ENCODE measurements around the gene FYB2. TPM values are rescaled to one million over a fixed set of nuclear protein-coding genes. Genes with fewer than 3 reads are reported as not detected.

Gene FYB2
- total RNA-seq, 1 experiment from 2014 or later: not detected

DNA sequence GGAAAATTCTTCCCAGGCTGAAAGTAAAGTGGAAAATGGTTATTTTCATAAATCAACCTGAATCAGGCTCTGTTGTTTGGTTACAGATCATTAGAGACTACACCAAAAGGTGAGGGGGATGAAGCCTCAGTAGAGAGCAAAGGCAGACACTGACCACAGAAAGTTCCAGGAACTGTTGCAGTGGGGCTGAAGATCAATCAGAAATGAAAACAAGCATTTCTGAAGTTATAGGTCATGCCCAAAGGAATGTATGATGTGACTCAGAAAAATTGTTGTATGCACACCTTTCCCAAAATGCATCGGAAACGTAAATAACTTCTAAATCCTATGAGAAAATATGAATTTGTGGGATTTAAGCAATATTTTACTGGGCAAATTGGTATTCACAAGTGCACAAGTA is 63.3 kb downstream of the FYB2 start:
- Histone ChIP-seq H3K4me3 (ENCODE audit: insufficient read depth, low read depth, low read length) (no peak overlapping the region), H3K36me3 (replicated peaks; ENCODE audit: control insufficient read depth, insufficient read depth, low read length) (no peaks in the 10 kb centered on the region), H3K27me3 (ENCODE audit: control insufficient read depth, insufficient read depth, low read length) (no peaks in the 10 kb centered on the region; the same call in 1 of the 2 replicates)
- no peak for DNase-seq

DNA sequence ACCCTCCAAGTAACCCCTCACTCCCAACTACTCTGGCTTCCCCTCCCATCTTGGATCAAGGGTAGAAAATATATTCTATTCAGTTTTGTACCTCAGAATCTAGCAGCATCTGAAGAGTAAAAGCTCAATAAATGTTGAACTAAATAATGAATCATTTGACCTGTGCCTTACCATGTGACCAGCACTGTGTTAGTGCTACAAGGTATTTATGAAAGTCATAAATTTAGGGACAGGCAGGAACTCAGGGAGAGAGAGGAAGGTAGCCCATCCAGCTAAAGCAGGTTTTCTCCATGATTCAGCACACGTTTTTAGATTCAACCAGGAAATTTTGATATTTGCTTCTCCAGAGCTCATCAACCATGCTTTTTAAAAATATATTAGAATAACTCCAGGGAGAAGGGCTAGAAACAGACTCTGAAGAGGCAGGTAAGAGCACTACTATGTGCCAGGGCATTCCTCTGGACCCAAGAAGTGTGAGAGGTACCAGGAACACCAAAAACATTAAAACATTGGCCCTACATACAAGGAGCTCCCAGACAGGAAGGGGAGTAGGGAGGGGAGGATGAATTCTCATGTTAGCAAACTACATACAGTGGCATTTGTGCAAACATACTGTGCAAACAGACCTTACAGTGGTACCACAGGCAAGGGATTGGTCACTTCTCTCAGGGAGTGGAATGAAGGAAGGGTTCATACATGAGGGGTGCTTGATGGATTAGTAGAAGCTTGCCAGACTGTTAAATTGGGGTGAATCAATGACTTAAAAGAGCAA is 64.3 kb downstream of the FYB2 start:
- Histone ChIP-seq H3K27me3 (ENCODE audit: control insufficient read depth, insufficient read depth, low read length) (no peaks in the 10 kb centered on the region; the same call in 1 of the 2 replicates), H3K4me3 (ENCODE audit: insufficient read depth, low read depth, low read length) (no peak overlapping the region), H3K36me3 (replicated peaks; ENCODE audit: control insufficient read depth, insufficient read depth, low read length) (no peaks in the 10 kb centered on the region)
- DNase-seq: no peak

- Histone ChIP-seq H3K4me3 (ENCODE audit: insufficient read depth, low read depth, low read length) (no peak overlapping the region), H3K36me3 (replicated peaks; ENCODE audit: control insufficient read depth, insufficient read depth, low read length) (no peaks in the 10 kb centered on the region), H3K27me3 (ENCODE audit: control insufficient read depth, insufficient read depth, low read length) (no peaks in the 10 kb centered on the region)
- no peak for DNase-seq
Measured at GRCh38 chr1:56745231-56745630, 74.0 kb downstream of the FYB2 start.

DNA sequence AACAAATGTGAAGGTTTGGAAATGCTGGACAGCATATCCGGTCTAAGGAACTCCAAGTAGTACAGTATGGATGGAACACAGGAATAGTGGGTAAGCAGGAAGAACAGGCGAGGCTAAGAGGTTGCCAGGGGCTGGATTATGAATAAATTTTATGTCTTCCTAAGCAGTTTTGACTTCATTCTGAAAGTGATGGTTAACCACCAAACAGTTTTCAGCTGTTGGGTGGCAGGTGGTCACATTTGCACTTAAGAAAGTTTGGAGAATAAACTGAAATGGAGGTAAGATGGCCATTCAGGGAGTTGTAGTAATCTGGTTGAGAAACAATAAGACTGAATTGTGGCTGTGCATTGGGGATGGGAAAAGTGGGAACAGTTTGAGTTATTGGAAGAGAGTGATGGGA is 90.2 kb downstream of the FYB2 start:
- Histone ChIP-seq H3K27me3 (ENCODE audit: control insufficient read depth, insufficient read depth, low read length) (no peaks in the 10 kb centered on the region), H3K36me3 (replicated peaks; ENCODE audit: control insufficient read depth, insufficient read depth, low read length) (no peaks in the 10 kb centered on the region), H3K4me3 (ENCODE audit: insufficient read depth, low read depth, low read length) (no peak overlapping the region)
- DNase-seq: no peak

GRCh38 chr1:56726706-56727105 is 92.5 kb downstream of the FYB2 start:
- DNase-seq: no peak

DNA sequence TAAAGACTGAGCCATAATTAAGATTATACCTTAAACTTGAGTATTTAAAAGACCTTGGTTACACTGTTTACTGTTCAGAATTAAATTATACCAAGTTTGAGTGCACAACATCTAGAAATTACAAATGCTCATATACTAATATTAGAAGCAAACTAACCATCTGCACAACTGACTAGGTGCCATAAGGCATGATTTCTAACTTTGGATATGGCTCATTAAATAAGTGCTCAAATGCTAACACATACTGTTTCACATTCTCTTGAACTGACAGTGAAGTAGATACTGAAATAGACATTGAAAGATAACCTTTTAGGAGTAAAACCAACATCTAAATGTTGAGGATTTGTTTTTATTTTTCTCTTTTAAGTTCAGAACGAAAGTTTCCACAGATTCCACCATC is 100.0 kb downstream of the FYB2 start:
- Histone ChIP-seq H3K27me3 (ENCODE audit: control insufficient read depth, insufficient read depth, low read length) (no peaks in the 10 kb centered on the region), H3K4me3 (ENCODE audit: insufficient read depth, low read depth, low read length) (no peak overlapping the region), H3K36me3 (replicated peaks; ENCODE audit: control insufficient read depth, insufficient read depth, low read length) (no peaks in the 10 kb centered on the region)
- DNase-seq: no peak

More at GRCh38 chr1:56726706-56727105, 92.5 kb downstream of the FYB2 start:
- Histone ChIP-seq H3K36me3 (replicated peaks; ENCODE audit: control insufficient read depth, insufficient read depth, low read length) (no peaks in the 10 kb centered on the region), H3K27me3 (ENCODE audit: control insufficient read depth, insufficient read depth, low read length) (no peaks in the 10 kb centered on the region), H3K4me3 (ENCODE audit: insufficient read depth, low read depth, low read length) (no peak overlapping the region)

DNA sequence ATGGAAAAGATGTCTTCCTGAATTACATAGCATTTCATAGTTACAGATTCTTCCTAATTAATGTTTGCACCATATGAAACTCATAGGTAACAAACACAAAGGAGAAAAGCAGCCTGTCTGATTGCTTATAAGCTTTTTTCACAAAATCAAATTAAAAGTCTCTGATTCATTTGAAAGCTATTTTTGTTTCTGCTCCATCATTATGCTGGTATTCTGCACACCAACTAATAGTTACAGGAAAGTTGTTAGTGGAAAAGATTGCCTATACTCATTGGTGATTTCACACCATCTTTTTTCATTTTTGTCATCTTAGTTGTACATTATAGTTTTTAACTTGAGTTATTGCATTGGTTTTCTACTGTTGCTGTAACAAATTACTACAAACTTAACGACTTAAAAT is 104.0 kb downstream of the FYB2 start:
- Histone ChIP-seq H3K27me3 (ENCODE audit: control insufficient read depth, insufficient read depth, low read length) (no peaks in the 10 kb centered on the region), H3K4me3 (ENCODE audit: insufficient read depth, low read depth, low read length) (no peak overlapping the region), H3K36me3 (replicated peaks; ENCODE audit: control insufficient read depth, insufficient read depth, low read length) (no peaks in the 10 kb centered on the region)
- DNase-seq: no peak

DNA sequence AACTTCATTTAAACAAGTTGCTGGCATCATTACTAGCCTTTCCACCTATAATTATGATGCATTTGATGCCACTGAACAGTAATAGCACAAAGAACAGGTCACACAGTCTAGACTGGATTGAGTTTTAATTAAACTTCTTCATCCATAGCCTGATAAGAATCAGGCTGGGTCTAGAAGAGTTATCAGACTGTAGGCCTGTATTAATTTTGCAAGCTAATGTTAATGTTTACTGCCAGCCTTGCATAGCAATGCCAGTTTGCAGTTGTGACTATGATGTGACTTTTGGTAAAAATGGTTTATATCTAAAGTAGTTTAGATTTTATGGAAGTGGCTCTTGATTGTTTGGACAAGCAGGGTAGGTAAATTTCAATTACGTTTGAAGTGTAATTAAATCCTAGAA is 106.1 kb downstream of the FYB2 start:
- H3K4me3 ChIP-seq (ENCODE audit: insufficient read depth, low read depth, low read length): no peak overlapping the region
- no peak for DNase-seq
- H3K27me3 ChIP-seq (ENCODE audit: control insufficient read depth, insufficient read depth, low read length): no peaks in the 10 kb centered on the region
- H3K36me3 ChIP-seq (replicated peaks; ENCODE audit: control insufficient read depth, insufficient read depth, low read length): no peaks in the 10 kb centered on the region

- Histone ChIP-seq H3K27me3 (ENCODE audit: control insufficient read depth, insufficient read depth, low read length) (no peaks in the 10 kb centered on the region), H3K4me3 (ENCODE audit: insufficient read depth, low read depth, low read length) (no peak overlapping the region), H3K36me3 (replicated peaks; ENCODE audit: control insufficient read depth, insufficient read depth, low read length) (no peaks in the 10 kb centered on the region)
- DNase-seq: no peak
Measured at GRCh38 chr1:56712150-56712549, 107.1 kb downstream of the FYB2 start.

DNA sequence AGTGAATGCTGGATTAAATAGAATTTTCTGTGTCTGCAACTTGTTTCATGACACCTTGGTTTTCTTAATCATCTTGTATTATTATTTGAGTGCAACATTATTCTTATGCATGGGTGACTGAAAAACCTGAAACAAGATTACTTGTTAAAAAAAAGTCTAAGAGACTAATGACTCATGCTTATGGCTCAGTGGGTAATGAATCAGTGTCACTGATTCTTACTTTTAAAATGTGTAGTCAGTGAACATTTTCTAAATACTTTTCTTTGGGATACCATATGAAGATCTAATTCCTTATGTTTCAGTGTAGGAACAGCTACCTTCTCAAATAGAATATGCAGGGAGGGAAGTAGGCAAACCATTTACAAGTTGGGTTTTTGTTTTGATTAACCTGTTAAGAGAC is 108.6 kb downstream of the FYB2 start:
- no peak for DNase-seq
- H3K4me3 ChIP-seq (ENCODE audit: insufficient read depth, low read depth, low read length): no peak overlapping the region

GRCh38 chr1:56709995-56710394 is 109.2 kb downstream of the FYB2 start:
- Histone ChIP-seq H3K36me3 (replicated peaks; ENCODE audit: control insufficient read depth, insufficient read depth, low read length) (no peaks in the 10 kb centered on the region), H3K4me3 (ENCODE audit: insufficient read depth, low read depth, low read length) (no peak overlapping the region), H3K27me3 (ENCODE audit: control insufficient read depth, insufficient read depth, low read length) (no peaks in the 10 kb centered on the region)
- DNase-seq: no peak

More for the DNA sequence above, 108.6 kb downstream of the FYB2 start:
- no peaks in the 10 kb centered on the region for H3K36me3 ChIP-seq (replicated peaks; ENCODE audit: control insufficient read depth, insufficient read depth, low read length)
- H3K27me3 ChIP-seq (ENCODE audit: control insufficient read depth, insufficient read depth, low read length): no peaks in the 10 kb centered on the region

GRCh38 chr1:56709269-56709880 is 109.8 kb downstream of the FYB2 start:
- no peak overlapping the region for H3K4me3 ChIP-seq (ENCODE audit: insufficient read depth, low read depth, low read length)
- H3K36me3 ChIP-seq (replicated peaks; ENCODE audit: control insufficient read depth, insufficient read depth, low read length): no peaks in the 10 kb centered on the region
- no peaks in the 10 kb centered on the region for H3K27me3 ChIP-seq (ENCODE audit: control insufficient read depth, insufficient read depth, low read length)
- DNase-seq: peak; percentile 28

- H3K27me3 ChIP-seq (ENCODE audit: control insufficient read depth, insufficient read depth, low read length): no peaks in the 10 kb centered on the region
- DNase-seq: no peak
- no peak overlapping the region for H3K4me3 ChIP-seq (ENCODE audit: insufficient read depth, low read depth, low read length)
- no peaks in the 10 kb centered on the region for H3K36me3 ChIP-seq (replicated peaks; ENCODE audit: control insufficient read depth, insufficient read depth, low read length)
Measured at GRCh38 chr1:56707379-56707778, 111.8 kb downstream of the FYB2 start.

DNA sequence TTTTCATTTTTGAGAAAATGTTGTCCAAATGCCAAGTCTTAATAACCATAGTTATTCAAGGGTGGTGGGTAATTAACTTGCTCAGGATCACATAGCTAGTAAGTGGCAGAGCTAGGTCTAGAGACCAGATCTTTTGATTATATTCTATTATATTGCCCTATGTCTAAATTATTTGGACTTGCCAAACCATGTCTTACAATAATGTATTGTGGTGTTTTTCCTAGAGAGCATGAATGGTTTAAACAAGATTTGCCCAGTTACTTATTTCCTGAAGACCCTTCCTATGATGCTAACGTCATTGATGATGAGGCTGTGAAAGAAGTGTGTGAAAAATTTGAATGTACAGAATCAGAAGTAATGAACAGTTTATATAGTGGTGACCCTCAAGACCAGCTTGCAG is 115.5 kb downstream of the FYB2 start:
- Histone ChIP-seq H3K4me3 (ENCODE audit: insufficient read depth, low read depth, low read length) (no peak overlapping the region), H3K36me3 (replicated peaks; ENCODE audit: control insufficient read depth, insufficient read depth, low read length) (no peaks in the 10 kb centered on the region; the same call in 1 of the 2 replicates), H3K27me3 (ENCODE audit: control insufficient read depth, insufficient read depth, low read length) (no peaks in the 10 kb centered on the region)
- DNase-seq: no peak

- Histone ChIP-seq H3K27me3 (ENCODE audit: control insufficient read depth, insufficient read depth, low read length) (no peaks in the 10 kb centered on the region), H3K36me3 (replicated peaks; ENCODE audit: control insufficient read depth, insufficient read depth, low read length) (no peaks in the 10 kb centered on the region; the same call in 1 of the 2 replicates), H3K4me3 (ENCODE audit: insufficient read depth, low read depth, low read length) (no peak overlapping the region)
- DNase-seq: no peak
Measured at GRCh38 chr1:56696663-56697062, 122.5 kb downstream of the FYB2 start.

All from H7 (cell line).